ENCODE data around the gene ZBTB33.

ZBTB33 gene

DNA sequence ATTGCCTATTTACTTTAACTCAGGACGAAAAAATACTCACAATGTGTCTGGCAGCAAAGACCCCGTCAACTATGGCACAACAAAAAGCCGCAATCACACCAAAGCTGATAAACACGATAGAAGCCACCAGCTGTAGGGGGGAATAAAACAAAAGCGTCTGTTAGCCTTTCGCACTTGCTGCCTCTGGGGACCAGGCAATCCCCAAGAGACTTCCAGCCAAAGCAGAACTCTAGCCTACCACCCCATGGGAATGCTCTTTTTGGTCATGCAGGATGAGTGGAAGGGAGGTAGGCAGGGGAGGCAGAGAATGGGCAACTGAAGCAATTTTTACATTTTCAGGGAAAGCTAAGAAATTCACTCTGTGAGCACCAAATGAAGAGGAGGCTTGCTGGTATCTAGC lies 40.6 kb downstream of the ZBTB33 start:
- Histone ChIP-seq H3K36me3 (ENCODE audit: insufficient read depth, low read depth, low read length) (no peaks in the 10 kb centered on the region), H3K4me1 (ENCODE audit: insufficient read depth, low read length) (no peaks in the 10 kb centered on the region; the same call in 1 of the 2 replicates), H3K9ac (ENCODE audit: low read depth, low read length) (no peak overlapping the region), H3K27me3 (ENCODE audit: insufficient read depth, low read length) (no peaks in the 10 kb centered on the region), H3K27ac (ENCODE audit: low read length) (no peak overlapping the region), H3K9me3 (ENCODE audit: insufficient read depth, low read depth, low read length) (no peaks in the 10 kb centered on the region), H3K4me3 (ENCODE audit: low read length) (no peak overlapping the region)

DNA sequence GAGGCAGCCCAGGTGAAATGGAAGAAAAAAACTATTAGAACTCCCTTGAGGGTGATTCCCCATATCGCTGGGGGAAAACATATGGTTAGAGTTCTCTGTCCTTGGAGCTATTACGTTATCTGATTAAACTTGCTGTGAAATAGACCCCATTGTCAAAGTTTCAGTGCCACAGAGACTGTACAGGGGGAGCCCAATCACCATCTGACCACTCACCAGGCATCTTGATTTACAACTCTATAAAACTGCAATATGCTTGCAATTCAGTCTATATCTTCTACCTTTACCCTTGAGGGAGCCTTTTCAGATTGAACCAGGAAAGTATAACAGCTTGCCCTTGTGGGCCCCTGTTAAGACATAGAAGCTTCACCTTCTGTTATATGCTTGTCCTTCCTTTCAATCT lies 42.4 kb downstream of the ZBTB33 start:
- no peak overlapping the region for H3K9ac ChIP-seq (ENCODE audit: low read depth, low read length)
- no peaks in the 10 kb centered on the region for H3K9me3 ChIP-seq (ENCODE audit: insufficient read depth, low read depth, low read length)
- no peak overlapping the region for H3K27ac ChIP-seq (ENCODE audit: low read length)
- no peaks in the 10 kb centered on the region for H3K36me3 ChIP-seq (ENCODE audit: insufficient read depth, low read depth, low read length)
- no peaks in the 10 kb centered on the region for H3K27me3 ChIP-seq (ENCODE audit: insufficient read depth, low read length)
- H3K4me1 ChIP-seq (ENCODE audit: insufficient read depth, low read length), result no peaks in the 10 kb centered on the region
- H3K4me3 ChIP-seq (ENCODE audit: low read length), result no peak overlapping the region

DNA sequence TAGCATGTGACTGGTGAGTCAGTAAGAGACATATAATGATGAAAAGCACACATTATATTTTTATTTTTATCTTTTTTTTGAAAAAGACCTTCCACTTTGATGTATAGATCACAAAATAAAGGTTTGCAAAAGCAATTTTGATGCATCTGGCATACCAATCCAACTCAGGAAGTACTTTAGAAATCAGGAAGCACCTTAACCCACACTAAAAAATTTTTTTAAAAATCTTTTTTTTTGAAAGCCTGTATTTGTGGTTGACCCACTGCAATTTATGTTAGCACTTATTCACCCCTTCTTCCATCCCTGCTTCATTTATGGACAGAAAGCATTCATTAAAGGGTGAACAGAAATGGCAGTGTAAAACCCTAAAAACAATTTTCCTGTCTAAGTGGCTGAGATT lies 44.0 kb downstream of the ZBTB33 start:
- H3K9ac ChIP-seq (ENCODE audit: low read depth, low read length), result no peak overlapping the region
- H3K9me3 ChIP-seq (ENCODE audit: insufficient read depth, low read depth, low read length), result no peaks in the 10 kb centered on the region
- H3K4me1 ChIP-seq (ENCODE audit: insufficient read depth, low read length), result no peaks in the 10 kb centered on the region

DNA sequence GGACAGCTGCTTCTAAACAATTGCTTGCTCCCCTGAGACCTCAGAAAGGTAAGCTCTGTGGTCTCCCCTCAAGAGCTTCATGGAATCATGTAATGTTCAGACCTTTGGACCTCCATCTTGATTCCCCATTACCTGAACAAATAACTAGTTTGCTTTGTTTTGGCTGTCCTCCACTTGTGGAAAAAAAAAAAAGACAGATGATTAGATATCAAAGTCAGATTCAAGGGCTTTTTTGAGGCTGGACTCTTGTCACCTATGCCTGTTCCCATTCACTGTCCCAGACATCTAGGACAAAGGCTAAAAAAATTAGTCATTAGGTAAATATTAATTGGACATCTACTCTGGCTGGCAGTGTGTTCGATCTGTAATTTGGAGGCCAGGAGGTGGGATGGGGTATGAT lies 47.3 kb downstream of the ZBTB33 start:
- peaks cover 4% of the 10 kb centered on the region; the same call in 1 of the 2 replicates for H3K4me1 ChIP-seq (ENCODE audit: insufficient read depth, low read length)
- no peak overlapping the region for H3K4me3 ChIP-seq (ENCODE audit: low read length)
- H3K36me3 ChIP-seq (ENCODE audit: insufficient read depth, low read depth, low read length), result no peaks in the 10 kb centered on the region
- H3K9ac ChIP-seq (ENCODE audit: low read depth, low read length), result no peak overlapping the region
- no peaks in the 10 kb centered on the region for H3K27me3 ChIP-seq (ENCODE audit: insufficient read depth, low read length)
- no peaks in the 10 kb centered on the region for H3K9me3 ChIP-seq (ENCODE audit: insufficient read depth, low read depth, low read length)
- H3K27ac ChIP-seq (ENCODE audit: low read length), result no peak overlapping the region

More for the DNA sequence above, 44.0 kb downstream of the ZBTB33 start:
- H3K27ac ChIP-seq (ENCODE audit: low read length), result no peak overlapping the region
- no peaks in the 10 kb centered on the region for H3K36me3 ChIP-seq (ENCODE audit: insufficient read depth, low read depth, low read length)
- H3K4me3 ChIP-seq (ENCODE audit: low read length), result no peak overlapping the region
- H3K27me3 ChIP-seq (ENCODE audit: insufficient read depth, low read length), result no peaks in the 10 kb centered on the region

DNA sequence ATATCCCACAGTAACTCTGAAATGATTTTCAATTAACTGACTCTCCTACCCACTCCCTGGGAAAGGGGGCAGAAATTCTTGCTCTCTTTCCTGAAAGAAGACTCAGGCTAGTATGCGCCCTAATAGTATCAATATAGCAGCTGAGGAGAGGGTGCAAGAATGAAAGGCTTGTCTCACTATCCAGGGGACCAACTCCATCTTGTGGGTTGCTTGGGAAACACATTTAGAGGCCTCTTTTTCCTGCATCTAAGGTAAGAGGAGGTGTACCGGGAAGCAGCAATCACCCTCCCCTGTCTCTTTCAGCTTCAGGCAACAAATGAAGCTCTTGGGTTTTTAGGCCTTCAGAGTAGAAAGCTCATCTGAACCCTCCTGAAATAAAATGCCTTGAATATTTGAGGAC lies 49.3 kb downstream of the ZBTB33 start:
- no peaks in the 10 kb centered on the region for H3K36me3 ChIP-seq (ENCODE audit: insufficient read depth, low read depth, low read length)
- H3K9me3 ChIP-seq (ENCODE audit: insufficient read depth, low read depth, low read length), result no peaks in the 10 kb centered on the region
- no peak overlapping the region for H3K4me3 ChIP-seq (ENCODE audit: low read length)
- H3K27me3 ChIP-seq (ENCODE audit: insufficient read depth, low read length), result no peaks in the 10 kb centered on the region; the same call in 1 of the 2 replicates
- no peak overlapping the region for H3K9ac ChIP-seq (ENCODE audit: low read depth, low read length)
- H3K27ac ChIP-seq (ENCODE audit: low read length), result no peak overlapping the region
- H3K4me1 ChIP-seq (ENCODE audit: insufficient read depth, low read length), result peaks cover 4% of the 10 kb centered on the region; the same call in 1 of the 2 replicates

DNA sequence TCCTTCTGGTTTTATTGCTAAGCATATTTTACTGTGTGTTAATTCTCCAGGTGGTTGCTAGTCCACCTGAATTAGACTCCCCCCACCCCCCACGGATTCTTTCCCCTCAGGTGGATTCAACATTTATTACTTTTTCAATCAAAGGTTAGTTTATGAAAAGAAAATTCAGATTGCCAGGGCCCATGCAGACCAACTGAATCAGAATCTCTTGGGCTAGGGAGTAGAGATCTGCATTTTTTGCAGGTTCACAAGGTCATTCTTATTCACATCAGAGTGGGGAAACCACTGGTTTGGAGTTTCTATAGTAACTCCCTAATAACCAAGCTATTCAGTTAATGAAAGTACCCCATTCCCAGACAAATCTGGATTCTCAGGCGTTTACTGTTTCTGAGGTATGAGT lies 50.9 kb downstream of the ZBTB33 start:
- Histone ChIP-seq H3K27ac (ENCODE audit: low read length) (no peak overlapping the region), H3K36me3 (ENCODE audit: insufficient read depth, low read depth, low read length) (no peaks in the 10 kb centered on the region), H3K4me3 (ENCODE audit: low read length) (no peak overlapping the region), H3K4me1 (ENCODE audit: insufficient read depth, low read length) (peaks cover 4% of the 10 kb centered on the region; the same call in 1 of the 2 replicates), H3K27me3 (ENCODE audit: insufficient read depth, low read length) (peaks cover 10% of the 10 kb centered on the region), H3K9me3 (ENCODE audit: insufficient read depth, low read depth, low read length) (no peaks in the 10 kb centered on the region), H3K9ac (ENCODE audit: low read depth, low read length) (no peak overlapping the region)

DNA sequence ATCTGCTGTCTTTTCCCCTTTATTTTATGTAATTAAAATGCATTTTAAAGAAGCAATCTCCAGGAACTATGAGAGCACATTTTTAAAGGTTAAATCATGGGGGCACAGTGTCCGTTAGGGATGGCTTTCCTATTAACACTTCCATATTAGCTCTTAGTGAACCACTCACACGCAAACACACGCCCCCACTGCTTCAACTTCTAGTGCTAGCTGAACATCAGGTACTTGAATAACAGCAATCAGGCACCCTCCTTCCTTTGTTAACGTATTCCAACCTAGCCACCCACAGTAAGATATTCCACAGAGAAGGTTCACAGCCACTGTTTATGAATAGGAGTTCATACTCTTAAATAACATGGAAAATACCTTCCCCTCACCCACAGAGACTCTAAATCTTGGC lies 51.3 kb downstream of the ZBTB33 start:
- Histone ChIP-seq H3K27ac (ENCODE audit: low read length) (no peak overlapping the region), H3K4me3 (ENCODE audit: low read length) (no peak overlapping the region), H3K9me3 (ENCODE audit: insufficient read depth, low read depth, low read length) (no peaks in the 10 kb centered on the region), H3K9ac (ENCODE audit: low read depth, low read length) (no peak overlapping the region), H3K4me1 (ENCODE audit: insufficient read depth, low read length) (peaks cover 4% of the 10 kb centered on the region; the same call in 1 of the 2 replicates), H3K36me3 (ENCODE audit: insufficient read depth, low read depth, low read length) (no peaks in the 10 kb centered on the region), H3K27me3 (ENCODE audit: insufficient read depth, low read length) (peaks cover 15% of the 10 kb centered on the region)

DNA sequence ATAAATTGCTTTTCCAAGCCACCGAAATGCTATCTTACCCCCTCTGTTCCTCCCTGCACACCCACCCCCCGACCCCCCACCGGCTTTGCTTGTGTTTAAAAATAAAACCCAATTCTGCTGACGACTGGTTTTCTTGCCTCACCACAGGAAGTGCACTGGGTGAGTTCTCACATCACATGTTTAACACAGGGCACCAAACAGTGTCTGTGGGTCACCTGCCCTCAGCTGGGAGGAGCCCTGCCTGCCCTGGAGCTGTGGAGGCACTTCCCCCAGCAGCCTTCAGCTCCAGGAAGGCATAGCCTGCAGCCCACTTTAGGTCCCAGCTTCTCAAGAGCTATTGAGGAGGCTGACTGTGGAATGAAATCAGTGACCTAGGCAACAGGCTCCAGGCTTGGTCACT lies 51.8 kb downstream of the ZBTB33 start:
- Histone ChIP-seq H3K4me3 (ENCODE audit: low read length) (no peak overlapping the region), H3K27ac (ENCODE audit: low read length) (no peak overlapping the region), H3K36me3 (ENCODE audit: insufficient read depth, low read depth, low read length) (no peaks in the 10 kb centered on the region), H3K27me3 (ENCODE audit: insufficient read depth, low read length) (peaks cover 20% of the 10 kb centered on the region), H3K9me3 (ENCODE audit: insufficient read depth, low read depth, low read length) (no peaks in the 10 kb centered on the region), H3K4me1 (ENCODE audit: insufficient read depth, low read length) (peaks cover 4% of the 10 kb centered on the region; the same call in 1 of the 2 replicates), H3K9ac (ENCODE audit: low read depth, low read length) (no peak overlapping the region)

DNA sequence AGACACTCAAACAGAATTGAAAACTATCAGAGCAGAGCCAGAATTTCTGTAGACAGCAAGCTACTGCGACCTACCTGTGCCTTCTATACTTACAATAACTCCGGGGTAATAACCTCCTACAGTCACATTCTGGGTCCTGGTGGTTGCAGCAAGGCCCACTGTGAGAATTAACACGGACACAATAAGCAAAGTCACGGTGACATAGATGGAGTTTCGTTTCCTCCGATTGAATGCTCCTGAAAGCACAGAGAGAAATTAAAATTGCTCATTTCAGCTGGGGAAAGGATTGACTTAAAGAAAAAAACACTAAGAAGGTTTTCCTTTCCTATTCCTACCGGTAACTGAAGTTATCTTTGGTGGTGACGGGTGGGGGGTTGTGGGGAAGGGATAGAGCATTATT lies 53.6 kb downstream of the ZBTB33 start:
- no peaks in the 10 kb centered on the region for H3K36me3 ChIP-seq (ENCODE audit: insufficient read depth, low read depth, low read length)
- peaks cover 4% of the 10 kb centered on the region; the same call in 1 of the 2 replicates for H3K4me1 ChIP-seq (ENCODE audit: insufficient read depth, low read length)
- no peak overlapping the region for H3K9ac ChIP-seq (ENCODE audit: low read depth, low read length)
- H3K4me3 ChIP-seq (ENCODE audit: low read length), result no peak overlapping the region
- H3K27me3 ChIP-seq (ENCODE audit: insufficient read depth, low read length), result peaks cover 38% of the 10 kb centered on the region
- no peaks in the 10 kb centered on the region for H3K9me3 ChIP-seq (ENCODE audit: insufficient read depth, low read depth, low read length)
- no peak overlapping the region for H3K27ac ChIP-seq (ENCODE audit: low read length)

DNA sequence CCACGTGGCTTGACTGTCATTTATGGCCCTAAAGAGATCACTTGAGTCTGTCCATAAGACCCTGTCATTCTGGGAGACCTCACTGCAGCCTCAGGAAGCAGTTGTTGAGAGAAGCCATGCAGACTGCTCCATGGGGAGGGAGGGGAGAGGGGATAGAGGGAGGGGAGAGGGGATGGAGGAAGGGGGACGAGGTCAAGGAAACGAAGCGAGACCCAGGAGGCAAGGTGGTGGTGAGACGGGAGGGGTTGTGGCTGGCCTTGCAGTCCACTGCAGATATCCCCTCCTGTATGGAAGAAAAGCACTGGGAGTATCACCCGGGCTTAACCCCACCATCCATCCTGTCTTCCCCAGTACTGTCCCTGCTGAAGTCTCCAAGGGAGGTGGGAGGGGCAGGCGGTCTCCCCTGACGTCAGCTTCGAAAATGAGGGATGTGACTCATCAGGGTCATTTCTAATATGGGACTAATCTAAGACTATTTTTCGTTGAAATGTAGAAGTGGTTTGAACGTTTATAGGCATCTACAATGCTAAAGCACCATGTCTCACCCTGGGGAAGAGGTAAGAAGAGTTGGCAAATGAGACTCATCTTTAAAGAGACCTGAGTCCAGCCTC lies 55.0 kb downstream of the ZBTB33 start:
- H3K27ac ChIP-seq (ENCODE audit: low read length), result no peak overlapping the region
- peaks cover 50% of the 10 kb centered on the region for H3K27me3 ChIP-seq (ENCODE audit: insufficient read depth, low read length)
- H3K9ac ChIP-seq (ENCODE audit: low read depth, low read length), result no peak overlapping the region
- H3K4me3 ChIP-seq (ENCODE audit: low read length), result peak overlapping the region; percentile 49; the same call in 1 of the 2 replicates
- H3K4me1 ChIP-seq (ENCODE audit: insufficient read depth, low read length), result peaks cover 4% of the 10 kb centered on the region; the same call in 1 of the 2 replicates
- no peaks in the 10 kb centered on the region for H3K36me3 ChIP-seq (ENCODE audit: insufficient read depth, low read depth, low read length)
- H3K9me3 ChIP-seq (ENCODE audit: insufficient read depth, low read depth, low read length), result no peaks in the 10 kb centered on the region

DNA sequence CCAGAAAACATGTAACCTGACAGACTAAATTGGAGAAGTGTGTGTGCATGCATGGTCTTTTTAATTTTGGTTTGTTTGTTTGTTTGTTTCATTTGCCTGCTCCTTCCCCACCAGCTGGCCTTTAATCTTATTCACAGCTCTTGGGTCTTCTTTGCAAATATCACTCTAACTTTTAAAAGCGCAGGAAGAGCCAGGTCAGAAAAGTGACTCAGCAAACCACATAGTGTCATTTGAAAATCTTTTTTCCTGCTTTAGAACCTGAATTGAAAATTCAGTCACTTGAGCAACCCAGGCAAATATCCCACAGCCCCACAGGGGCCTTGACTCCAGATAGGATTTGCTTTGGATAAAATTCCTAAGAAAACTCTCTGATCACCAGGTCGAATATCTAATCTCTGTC lies 56.0 kb downstream of the ZBTB33 start:
- peaks cover 4% of the 10 kb centered on the region; the same call in 1 of the 2 replicates for H3K4me1 ChIP-seq (ENCODE audit: insufficient read depth, low read length)
- H3K4me3 ChIP-seq (ENCODE audit: low read length), result no peak overlapping the region
- H3K9me3 ChIP-seq (ENCODE audit: insufficient read depth, low read depth, low read length), result no peaks in the 10 kb centered on the region
- no peaks in the 10 kb centered on the region for H3K36me3 ChIP-seq (ENCODE audit: insufficient read depth, low read depth, low read length)
- H3K27me3 ChIP-seq (ENCODE audit: insufficient read depth, low read length), result peaks cover 60% of the 10 kb centered on the region
- no peak overlapping the region for H3K27ac ChIP-seq (ENCODE audit: low read length)
- no peak overlapping the region for H3K9ac ChIP-seq (ENCODE audit: low read depth, low read length)

All from iPS-20b (cell line).